Mucosa of stomach (tissue), 1 donor: ENCODE results near the gene LRRC27.

ENCODE experiments used
- H3K27me3 ChIP-seq: one replicate; pipeline ENCODE4 v1.7.0; 2013; ENCODE audit warnings: mild to moderate bottlenecking, low read length; ENCODE audit not compliant: control insufficient read depth, insufficient read depth
- H3K36me3 ChIP-seq: one replicate; pipeline ENCODE4 v1.7.0; 2013; ENCODE audit warnings: low read length; ENCODE audit not compliant: control insufficient read depth, insufficient read depth
- H3K4me1 ChIP-seq: one replicate; pipeline ENCODE4 v1.7.0; 2013; ENCODE audit warnings: mild to moderate bottlenecking, low read length; ENCODE audit not compliant: control insufficient read depth, insufficient read depth
- H3K4me3 ChIP-seq: one replicate; pipeline ENCODE4 v1.7.0; 2013; ENCODE audit warnings: low read length
- H3K9ac ChIP-seq: one replicate; pipeline ENCODE4 v1.7.0; 2013; ENCODE audit warnings: mild to moderate bottlenecking, low read length, moderate library complexity
- H3K9me3 ChIP-seq: one replicate; pipeline ENCODE4 v1.7.0; 2013; ENCODE audit warnings: mild to moderate bottlenecking, low read length, moderate library complexity; ENCODE audit not compliant: control insufficient read depth
- donor health status: Pancreatic carcinoma.

LRRC27 gene

DNA sequence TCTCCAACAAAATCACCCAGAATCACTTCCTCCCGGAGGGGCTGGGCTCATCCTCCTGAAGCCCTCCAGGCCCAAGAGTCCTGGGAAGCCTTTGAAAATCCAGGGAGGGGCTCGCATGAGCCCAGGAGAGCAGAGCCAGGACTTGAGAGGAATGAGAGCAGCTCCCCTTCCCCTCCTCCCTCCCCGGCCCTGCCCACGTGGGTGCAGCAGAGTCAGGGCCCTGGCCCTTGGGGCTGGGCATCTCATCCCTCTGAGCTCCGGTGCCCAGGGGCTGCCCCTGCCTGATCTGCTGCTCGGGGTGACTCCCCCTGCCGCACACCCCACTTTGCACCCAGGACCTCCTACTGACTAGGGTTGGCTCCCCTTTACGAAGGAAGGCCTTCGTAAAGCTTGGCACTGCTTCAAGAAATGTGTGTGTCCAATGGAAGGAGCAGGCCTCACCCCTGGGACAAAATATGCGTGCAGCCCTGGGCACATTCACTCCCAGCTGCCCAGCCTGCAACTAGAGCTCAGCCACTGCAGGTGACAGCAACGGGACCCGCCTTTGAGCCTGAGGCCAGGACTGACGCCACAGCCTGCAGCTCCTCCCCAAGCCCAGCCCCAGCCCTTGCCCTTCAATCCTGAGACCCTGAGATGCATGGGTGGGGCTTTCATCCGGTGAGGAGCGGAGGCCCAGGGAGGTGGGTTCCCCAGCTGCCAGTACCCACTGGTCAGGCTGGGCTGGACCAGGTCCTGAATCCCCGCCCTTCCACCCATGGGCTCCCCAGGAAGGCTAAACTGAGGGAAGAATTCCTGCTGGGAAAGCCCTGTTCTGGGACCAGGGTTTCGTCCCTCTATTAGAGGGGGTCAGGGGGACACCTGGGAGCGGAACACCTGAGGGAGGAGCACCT lies 86.8 kb downstream of the LRRC27 start:
- peak overlapping the region; percentile 78 for H3K9ac ChIP-seq
- H3K9me3 ChIP-seq: no peaks in the 10 kb centered on the region
- peaks cover 5% of the 10 kb centered on the region for H3K36me3 ChIP-seq
- no peaks in the 10 kb centered on the region for H3K27me3 ChIP-seq
- H3K4me1 ChIP-seq: peaks cover 75% of the 10 kb centered on the region
- H3K4me3 ChIP-seq: no peak overlapping the region

DNA sequence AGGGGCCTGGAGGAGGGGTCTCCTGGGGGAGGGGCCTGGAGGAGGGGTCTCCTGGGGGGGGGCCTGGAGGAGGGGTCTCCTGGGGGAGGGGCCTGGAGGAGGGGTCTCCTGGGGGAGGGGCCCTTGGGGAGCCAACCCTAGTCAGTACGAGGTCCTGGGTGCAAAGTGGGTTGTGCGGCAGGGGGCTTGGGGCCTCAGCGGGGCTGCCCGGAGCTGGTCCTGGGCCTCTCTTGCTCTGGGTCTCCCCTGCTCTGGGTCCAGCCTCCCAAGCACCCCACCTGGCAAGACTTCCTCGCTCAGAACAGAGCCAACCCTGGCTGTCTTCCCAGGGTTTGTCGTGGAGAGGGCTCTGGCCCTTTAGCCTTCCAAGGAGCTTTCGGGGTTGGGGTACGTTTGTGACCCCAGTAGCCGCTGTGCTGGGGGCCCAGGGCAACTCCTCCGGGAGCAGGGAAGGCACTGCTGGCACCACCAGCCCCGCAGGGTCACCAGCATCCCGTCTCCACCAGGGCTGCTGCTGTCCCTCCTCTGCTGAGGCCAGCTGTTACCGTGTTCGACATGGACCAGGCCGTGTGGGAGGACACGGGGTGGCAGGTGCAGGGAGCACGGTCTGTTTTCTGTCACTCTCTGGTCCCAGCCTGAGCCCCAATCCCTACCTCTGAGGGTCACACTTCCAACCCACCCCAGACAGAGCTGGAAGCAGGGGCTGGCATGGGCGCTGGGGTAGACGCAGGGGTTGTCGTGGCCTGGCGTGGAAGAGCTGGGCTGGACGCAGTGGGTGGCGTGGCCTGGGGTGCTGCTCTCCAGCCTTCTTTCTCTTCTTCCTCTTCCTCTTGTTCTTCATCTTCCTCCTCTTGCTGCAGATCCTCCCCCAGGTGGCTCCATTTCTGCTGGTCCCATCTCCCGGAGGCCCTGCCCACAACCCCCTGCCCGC lies 87.8 kb downstream of the LRRC27 start:
- Histone ChIP-seq H3K9ac (peak overlapping the region; percentile 90), H3K27me3 (no peaks in the 10 kb centered on the region), H3K36me3 (peaks cover 5% of the 10 kb centered on the region), H3K9me3 (no peaks in the 10 kb centered on the region), H3K4me1 (peaks cover 73% of the 10 kb centered on the region), H3K4me3 (no peak overlapping the region)

DNA sequence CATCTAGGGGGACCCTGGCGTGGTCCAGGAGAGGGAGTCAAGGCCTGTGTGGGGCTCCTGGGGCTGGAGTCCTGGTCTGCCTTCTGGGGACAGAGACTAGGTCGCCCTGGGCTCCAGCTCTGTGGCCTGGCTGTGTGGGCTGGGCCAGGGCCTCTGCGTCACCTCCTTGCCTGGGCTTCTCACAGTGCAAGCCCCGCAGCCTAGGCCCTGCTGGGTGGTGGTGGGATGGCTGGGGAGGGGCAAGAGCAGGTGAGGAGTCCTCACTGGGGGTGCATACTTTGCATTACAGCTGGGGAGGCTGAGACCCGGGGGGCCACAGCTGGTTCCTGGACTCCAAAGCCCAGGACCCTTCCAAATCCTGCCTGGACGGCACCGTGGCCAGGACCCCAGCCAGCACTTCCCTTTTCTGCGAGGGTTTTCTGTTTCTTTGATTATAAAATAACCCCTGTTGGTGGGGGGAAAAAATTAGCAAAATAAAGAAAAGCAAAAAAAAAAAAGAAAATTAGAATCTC lies 88.5 kb downstream of the LRRC27 start:
- H3K9ac ChIP-seq: peak overlapping the region; percentile 90
- no peak overlapping the region for H3K4me3 ChIP-seq
- no peaks in the 10 kb centered on the region for H3K27me3 ChIP-seq
- no peaks in the 10 kb centered on the region for H3K9me3 ChIP-seq
- peaks cover 71% of the 10 kb centered on the region for H3K4me1 ChIP-seq
- H3K36me3 ChIP-seq: peaks cover 5% of the 10 kb centered on the region

DNA sequence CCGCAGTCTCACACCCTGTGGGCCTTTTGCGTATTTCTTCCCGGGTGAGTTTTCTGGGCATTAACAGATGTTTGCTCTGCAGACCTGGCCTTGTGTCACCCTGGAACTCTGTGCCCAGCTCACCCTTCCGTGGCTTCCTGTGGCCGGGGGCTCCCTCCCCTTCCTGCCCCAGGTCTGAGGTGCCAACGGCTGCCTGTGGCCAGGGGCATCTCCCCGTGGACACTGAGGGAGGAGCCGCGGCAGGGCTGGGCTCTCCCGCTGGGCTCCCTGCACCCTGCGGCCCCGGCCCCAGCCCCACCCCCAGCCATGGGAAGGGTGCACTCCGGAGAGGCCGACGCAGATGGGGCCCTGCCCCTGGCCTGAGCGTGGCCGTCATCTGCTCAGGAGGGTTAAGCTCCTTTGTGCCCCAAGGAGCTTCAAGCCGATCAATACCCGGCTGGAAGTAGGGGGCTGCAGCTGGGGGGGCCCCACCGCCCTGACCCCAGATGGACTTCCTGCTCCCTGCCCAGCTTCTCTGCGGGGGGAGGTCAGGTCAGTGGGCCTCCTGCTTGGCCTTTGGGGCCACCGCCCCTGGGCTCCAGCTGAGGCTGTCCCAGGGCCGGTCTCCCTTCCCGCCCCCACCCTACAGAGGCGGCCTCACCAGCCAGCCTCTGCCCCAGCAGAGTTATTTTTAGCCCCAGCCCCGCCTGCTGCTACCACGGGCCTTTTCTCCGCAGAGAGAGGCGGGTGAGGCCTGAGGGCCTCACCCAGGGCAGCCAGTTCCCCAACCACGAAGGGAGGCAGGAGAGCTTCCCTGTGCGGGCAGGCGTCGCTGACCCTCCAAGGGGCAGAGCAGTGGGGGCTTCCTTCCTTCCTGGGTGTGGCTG lies 89.2 kb downstream of the LRRC27 start:
- Histone ChIP-seq H3K27me3 (no peaks in the 10 kb centered on the region), H3K9me3 (no peaks in the 10 kb centered on the region), H3K9ac (peak overlapping the region; percentile 90), H3K36me3 (peaks cover 5% of the 10 kb centered on the region), H3K4me3 (no peak overlapping the region), H3K4me1 (peaks cover 68% of the 10 kb centered on the region)

DNA sequence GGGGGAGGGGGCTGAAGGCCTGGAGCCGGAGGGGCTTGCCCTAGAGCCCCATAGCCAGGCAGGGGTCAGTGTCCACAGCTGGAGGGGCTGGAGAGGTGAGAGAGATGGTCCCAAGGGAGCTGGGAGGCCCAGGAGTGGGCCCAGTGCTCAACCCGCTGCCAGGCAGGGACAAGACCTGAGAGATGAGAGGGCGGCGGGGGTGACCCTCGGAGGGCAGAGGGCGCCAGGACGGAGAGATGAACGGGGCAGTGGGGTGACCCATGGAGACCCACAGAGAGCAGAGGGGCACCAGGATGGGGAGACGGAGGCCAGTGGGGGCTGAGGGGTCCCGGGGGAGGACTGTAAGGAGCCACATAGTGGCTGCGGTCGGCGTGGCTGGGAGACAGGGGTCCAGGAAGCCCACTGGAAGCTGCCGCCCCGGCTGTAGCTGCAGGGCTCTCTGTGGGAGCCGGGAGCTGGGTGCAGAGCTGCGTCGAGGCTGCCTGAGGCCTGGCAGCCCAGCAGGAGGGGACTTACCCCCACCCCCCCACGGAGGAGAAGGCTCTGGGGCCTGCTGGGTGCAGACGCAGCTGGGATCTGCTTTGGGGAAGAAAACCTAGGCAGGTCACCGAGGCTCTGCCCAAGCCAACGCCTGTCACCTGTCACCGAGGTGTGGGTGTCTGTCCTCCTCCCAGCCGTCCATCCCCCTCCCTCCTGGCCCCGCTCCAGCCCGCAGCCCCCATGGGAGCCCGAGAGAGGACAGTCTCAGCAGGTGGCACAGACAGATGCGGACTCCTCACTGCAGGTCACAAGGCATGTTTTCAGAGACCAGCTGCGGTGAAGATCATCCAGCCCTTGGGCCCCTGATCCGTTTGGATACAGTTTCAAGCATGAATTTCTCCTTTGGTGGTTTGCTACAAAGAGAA lies 90.1 kb downstream of the LRRC27 start:
- Histone ChIP-seq H3K4me3 (no peak overlapping the region), H3K4me1 (peaks cover 64% of the 10 kb centered on the region)

DNA sequence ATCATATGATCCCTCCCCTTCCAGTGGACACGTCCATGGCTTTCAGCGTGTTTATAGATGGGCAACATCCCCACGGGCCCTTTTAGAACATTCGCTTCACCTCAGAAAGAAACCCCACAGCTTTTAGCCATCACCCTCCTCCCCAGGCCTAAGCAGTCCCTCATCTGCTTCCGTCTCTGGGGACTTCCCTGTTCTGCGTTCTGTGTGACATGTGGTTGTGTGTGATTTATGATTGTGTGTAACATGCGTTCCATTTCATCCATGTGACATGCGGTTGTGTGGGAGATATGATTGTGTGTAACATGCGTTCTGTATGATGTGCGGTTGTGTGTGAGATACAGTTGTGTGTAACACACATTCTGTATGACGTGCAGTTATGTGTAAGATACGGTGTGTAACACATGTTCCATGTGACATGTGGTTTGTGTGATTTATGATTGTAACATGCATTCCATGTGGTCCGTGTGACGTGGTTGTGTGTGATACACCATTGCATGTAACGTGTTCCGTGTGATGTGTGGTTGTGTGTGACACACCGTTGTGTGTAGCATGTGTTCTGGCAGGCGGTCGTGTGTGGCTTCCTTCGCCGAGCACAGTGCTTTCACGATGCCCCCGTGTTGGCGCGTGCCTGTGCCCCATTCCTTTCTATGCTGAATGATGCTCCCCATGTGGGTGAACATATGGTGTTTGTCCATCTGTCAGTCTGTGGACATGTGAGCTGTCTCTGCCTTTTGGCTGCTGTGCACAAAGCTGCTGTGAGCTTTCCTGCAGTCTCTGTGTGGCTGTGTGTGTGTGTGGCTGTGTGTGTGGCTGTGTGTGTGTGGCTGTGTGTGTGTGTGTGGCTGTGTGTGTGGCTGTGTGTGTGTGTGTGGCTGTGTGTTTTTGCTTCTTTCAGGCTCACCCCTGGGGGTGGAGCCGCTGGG lies 91.2 kb downstream of the LRRC27 start:
- no peaks in the 10 kb centered on the region for H3K9me3 ChIP-seq
- no peaks in the 10 kb centered on the region for H3K27me3 ChIP-seq
- peak overlapping the region; percentile 90 for H3K9ac ChIP-seq
- no peak overlapping the region for H3K4me3 ChIP-seq
- H3K4me1 ChIP-seq: peaks cover 53% of the 10 kb centered on the region
- peaks cover 5% of the 10 kb centered on the region for H3K36me3 ChIP-seq

More for the DNA sequence above, 90.1 kb downstream of the LRRC27 start:
- peak overlapping the region; percentile 90 for H3K9ac ChIP-seq
- H3K36me3 ChIP-seq: peaks cover 5% of the 10 kb centered on the region
- H3K27me3 ChIP-seq: no peaks in the 10 kb centered on the region
- no peaks in the 10 kb centered on the region for H3K9me3 ChIP-seq

DNA sequence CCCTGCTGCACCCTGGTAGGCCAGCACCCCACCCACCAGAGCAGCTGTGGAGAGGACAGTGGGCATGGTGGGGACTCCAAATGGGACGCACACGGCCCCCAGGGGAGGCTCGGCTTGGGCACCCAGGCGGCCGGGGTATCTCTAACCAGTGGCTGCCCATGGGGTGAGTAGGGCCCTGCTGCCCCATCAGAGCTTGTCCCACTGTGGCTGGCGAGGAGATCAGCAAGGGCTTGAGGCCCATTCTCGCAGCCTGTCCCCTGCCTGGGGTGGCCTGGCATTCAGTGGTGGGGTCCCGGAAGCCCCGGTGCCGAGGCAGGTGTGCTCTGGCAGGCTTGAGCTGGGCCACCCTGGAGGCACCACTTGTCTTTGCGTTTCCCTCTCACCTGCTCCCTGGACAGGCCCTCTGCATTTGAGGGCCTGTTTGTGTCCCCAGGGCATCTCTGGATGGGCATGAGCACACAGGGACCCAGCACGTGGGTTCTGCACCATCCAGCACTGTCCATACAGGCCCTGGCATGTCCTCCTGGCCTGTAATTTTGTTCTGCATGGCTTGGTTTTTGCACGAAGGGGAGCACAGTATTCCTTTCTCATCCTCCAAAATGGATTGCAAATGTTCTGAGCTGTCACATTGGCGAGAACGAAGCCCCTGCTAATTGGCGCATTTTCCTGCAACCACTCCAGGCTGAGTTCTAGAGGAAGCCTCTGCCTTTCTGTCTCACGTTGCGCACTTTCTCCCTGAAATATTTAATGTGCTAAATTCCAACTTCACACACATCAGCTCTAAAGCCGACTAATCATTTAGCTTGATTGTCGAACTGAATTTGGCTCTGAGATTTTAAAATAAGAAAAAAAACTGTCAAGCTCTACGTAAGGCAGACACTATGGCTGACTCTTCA lies 92.2 kb downstream of the LRRC27 start:
- H3K4me3 ChIP-seq: no peak overlapping the region
- H3K27me3 ChIP-seq: no peaks in the 10 kb centered on the region
- no peak overlapping the region for H3K9ac ChIP-seq
- H3K9me3 ChIP-seq: no peaks in the 10 kb centered on the region
- H3K36me3 ChIP-seq: peaks cover 5% of the 10 kb centered on the region
- H3K4me1 ChIP-seq: peaks cover 49% of the 10 kb centered on the region

DNA sequence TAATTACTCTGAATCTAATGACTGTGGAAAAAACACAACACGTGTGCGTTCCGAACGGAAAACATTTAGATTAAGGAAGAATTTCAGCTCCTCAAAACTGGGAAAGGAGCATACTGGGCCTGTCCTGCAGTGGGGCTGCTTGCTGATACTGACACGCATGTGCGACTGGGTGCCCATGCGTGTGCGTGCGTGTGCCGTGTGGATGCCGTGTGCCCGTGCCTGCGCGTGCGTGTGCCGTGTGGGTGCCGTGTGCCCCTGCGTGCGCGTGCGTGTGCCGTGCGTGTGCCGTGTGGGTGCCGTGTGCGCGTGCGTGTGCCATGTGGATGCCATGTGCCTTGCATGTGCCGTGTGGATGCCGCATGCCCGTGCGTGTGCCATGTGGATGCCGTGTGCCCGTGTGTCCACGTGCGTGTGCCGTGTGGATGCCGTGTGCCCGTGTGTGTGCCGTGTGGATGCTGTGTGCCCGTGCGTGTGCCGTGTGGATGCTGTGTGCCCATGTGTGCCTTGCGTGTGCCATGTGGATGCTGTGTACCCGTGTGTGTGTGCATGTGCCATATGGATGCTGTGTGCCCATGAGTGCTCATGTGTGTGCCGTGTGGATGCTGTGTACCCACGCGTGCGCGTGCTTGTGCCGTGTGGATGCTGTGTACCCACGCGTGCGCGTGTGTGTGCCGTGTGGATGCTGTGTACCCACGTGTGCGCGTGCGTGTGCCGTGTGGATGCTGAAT lies 93.2 kb downstream of the LRRC27 start:
- H3K27me3 ChIP-seq: no peaks in the 10 kb centered on the region
- no peak overlapping the region for H3K4me3 ChIP-seq
- no peaks in the 10 kb centered on the region for H3K9me3 ChIP-seq
- no peak overlapping the region for H3K9ac ChIP-seq
- H3K36me3 ChIP-seq: peaks cover 5% of the 10 kb centered on the region
- peaks cover 51% of the 10 kb centered on the region for H3K4me1 ChIP-seq

DNA sequence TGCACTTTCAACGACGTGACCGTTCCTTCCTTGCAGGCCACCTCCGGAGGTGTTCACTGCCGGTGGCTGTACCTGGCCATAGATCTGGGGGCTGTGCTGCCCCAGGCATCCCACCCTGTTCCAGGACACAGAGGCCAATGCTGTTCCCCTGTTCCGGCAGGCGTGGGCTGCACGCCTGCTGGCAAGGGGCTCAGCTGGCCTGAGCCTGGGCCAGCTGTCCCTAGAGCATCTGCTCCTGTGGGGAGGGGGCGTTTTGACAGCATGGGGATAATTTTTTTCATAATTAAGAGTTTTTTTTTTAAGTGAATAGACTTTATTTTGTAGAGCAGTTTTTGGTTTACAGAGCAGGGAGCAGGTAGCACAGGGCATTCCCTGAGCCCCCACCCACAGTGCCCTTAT lies 93.8 kb downstream of the LRRC27 start:
- no peaks in the 10 kb centered on the region for H3K9me3 ChIP-seq
- H3K27me3 ChIP-seq: no peaks in the 10 kb centered on the region
- peaks cover 5% of the 10 kb centered on the region for H3K36me3 ChIP-seq
- H3K4me1 ChIP-seq: peaks cover 48% of the 10 kb centered on the region
- H3K4me3 ChIP-seq: no peak overlapping the region
- no peak overlapping the region for H3K9ac ChIP-seq
